HepG2 (cell line): Measurements from ENCODE around the gene SYN1.

Experiments
- ATF2 ChIP-seq: sonication (generic); formaldehyde crosslinking; IDR thresholded peaks from 2 replicates; pipeline ENCODE4 v1.4.0; 2020; ENCODE audit warnings: missing genetic modification reagents
- CTCF ChIP-seq: sonication (generic); formaldehyde crosslinking; IDR thresholded peaks from 2 replicates; pipeline ENCODE4 v1.5.0; 2020; ENCODE audit warnings: mild to moderate bottlenecking, missing genetic modification reagents, moderate library complexity
- DMAP1 ChIP-seq: IDR thresholded peaks from 2 replicates; pipeline ENCODE4 v1.6.1; 2016
- EZH2 ChIP-seq: conservative IDR thresholded peaks from 2 replicates; pipeline ENCODE4 v1.6.1; 2012; ENCODE audit warnings: mild to moderate bottlenecking, low read depth, low read length, moderate library complexity
- MBNL3 ChIP-seq: fragments of 250-450 bp; sonication (Bioruptor Pico); conservative IDR thresholded peaks from 2 replicates; pipeline ENCODE4 v1.8.0; 2022; ENCODE audit warnings: mild to moderate bottlenecking, inconsistent platforms
- NFYB ChIP-seq: sonication (generic); formaldehyde crosslinking; IDR thresholded peaks from 2 replicates; pipeline ENCODE4 v1.4.0; 2020; ENCODE audit warnings: missing genetic modification reagents
- ZFP62 ChIP-seq: sonication (generic); formaldehyde crosslinking; IDR thresholded peaks from 2 replicates; pipeline ENCODE4 v1.4.0; 2020; ENCODE audit warnings: missing genetic modification reagents
- ZNF83 ChIP-seq: sonication (generic); formaldehyde crosslinking; IDR thresholded peaks from 2 replicates; pipeline ENCODE4 v1.4.0; 2020; ENCODE audit warnings: missing genetic modification reagents, mild to moderate bottlenecking, borderline replicate concordance
- TF ChIP-seq, protein P1 (sequence below): IDR thresholded peaks from 2 replicates; pipeline ENCODE4 v1.6.1; 2016; ENCODE audit warnings: low read depth, borderline replicate concordance
- TF ChIP-seq, protein P2 (sequence below): IDR thresholded peaks from 2 replicates; pipeline ENCODE4 v1.6.1; 2016; ENCODE audit warnings: missing compliant biosample characterization, missing genetic modification reagents, borderline replicate concordance
- TF ChIP-seq, protein P3 (sequence below): sonication (generic); formaldehyde crosslinking; IDR thresholded peaks from 2 replicates; pipeline ENCODE4 v1.5.1; 2020; ENCODE audit warnings: missing genetic modification reagents, mild to moderate bottlenecking, borderline replicate concordance

- TF ChIP-seq, protein P1, sequence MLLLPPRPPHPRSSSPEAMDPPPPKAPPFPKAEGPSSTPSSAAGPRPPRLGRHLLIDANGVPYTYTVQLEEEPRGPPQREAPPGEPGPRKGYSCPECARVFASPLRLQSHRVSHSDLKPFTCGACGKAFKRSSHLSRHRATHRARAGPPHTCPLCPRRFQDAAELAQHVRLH (CRISPR knock-in tag): no peak
- TF ChIP-seq EZH2: no peak
- no peak for TF ChIP-seq DMAP1 (CRISPR knock-in tag)
- TF ChIP-seq ZFP62 (CRISPR knock-in tag): no peak
- TF ChIP-seq, protein P2, sequence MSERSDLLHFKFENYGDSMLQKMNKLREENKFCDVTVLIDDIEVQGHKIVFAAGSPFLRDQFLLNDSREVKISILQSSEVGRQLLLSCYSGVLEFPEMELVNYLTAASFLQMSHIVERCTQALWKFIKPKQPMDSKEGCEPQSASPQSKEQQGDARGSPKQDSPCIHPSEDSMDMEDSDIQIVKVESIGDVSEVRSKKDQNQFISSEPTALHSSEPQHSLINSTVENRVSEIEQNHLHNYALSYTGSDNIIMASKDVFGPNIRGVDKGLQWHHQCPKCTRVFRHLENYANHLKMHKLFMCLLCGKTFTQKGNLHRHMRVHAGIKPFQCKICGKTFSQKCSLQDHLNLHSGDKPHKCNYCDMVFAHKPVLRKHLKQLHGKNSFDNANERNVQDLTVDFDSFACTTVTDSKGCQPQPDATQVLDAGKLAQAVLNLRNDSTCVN (CRISPR knock-in tag): no peak
- no peak for TF ChIP-seq MBNL3
- no peak for TF ChIP-seq ATF2 (CRISPR knock-in tag)
- TF ChIP-seq CTCF (CRISPR knock-in tag): no peak
- TF ChIP-seq, protein P3, sequence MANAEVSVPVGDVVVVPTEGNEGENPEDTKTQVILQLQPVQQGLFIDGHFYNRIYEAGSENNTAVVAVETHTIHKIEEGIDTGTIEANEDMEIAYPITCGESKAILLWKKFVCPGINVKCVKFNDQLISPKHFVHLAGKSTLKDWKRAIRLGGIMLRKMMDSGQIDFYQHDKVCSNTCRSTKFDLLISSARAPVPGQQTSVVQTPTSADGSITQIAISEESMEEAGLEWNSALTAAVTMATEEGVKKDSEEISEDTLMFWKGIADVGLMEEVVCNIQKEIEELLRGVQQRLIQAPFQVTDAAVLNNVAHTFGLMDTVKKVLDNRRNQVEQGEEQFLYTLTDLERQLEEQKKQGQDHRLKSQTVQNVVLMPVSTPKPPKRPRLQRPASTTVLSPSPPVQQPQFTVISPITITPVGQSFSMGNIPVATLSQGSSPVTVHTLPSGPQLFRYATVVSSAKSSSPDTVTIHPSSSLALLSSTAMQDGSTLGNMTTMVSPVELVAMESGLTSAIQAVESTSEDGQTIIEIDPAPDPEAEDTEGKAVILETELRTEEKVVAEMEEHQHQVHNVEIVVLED: no peak
- no peak for TF ChIP-seq NFYB
- TF ChIP-seq ZNF83 (CRISPR knock-in tag): no peak
Measured at GRCh38 chrX:47539860-47540259, 79.8 kb downstream of the SYN1 start.
